ENCODE data around the gene PVALEF. TPM values are rescaled to one million over a fixed set of nuclear protein-coding genes. Genes with fewer than 3 reads are reported as not detected.
A peak's percentile ranks its signal among the peaks of the same experiment; 100 is the strongest.
"Not testable (repeated sequence)": the region's sequence is repeated elsewhere in the genome, so short reads cannot be mapped to it uniquely, and the experiment has no call there.

The PVALEF gene
- total RNA-seq, 1 donor from 2014 or later: not detected

DNA sequence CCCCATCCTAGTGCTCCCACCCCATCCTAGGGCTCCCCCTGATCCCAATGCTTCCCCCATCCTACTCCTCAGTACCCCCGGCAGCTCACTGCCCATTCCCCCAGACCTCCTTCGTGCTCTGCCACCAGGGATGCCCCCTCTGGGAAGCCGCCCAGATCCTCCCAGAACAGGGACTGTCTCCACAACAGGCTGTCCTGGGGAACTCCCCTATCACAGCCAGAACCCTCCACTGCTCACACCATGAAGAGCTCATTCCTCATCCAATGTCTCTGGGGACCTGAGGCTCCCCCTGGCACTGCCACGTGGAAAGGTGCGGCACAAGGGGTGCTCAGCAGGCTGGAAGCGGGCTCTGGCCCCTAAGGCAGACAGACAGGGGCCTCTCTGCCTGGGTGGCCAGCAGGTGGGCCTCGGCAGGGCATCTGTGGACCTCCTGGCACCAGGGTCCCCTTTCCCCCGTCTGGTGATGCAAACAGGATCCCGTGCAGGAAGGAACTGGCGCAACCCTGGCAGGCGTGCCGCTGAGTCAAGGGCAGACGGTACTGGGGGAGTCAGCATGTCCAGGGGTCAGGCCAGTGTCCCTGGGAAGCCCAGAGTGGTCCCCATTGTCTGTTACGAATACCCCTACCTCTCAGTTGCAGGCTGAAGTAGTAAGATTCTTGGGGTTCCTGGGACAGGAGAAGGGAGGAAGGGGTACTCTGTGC is 14.8 kb upstream of the PVALEF start:
- Histone ChIP-seq H3K36me3 (no peaks in the 10 kb centered on the region), H3K4me3 (no peak overlapping the region), H3K27ac (no peak overlapping the region), H3K27me3 (no peaks in the 10 kb centered on the region), H3K4me1 (no peaks in the 10 kb centered on the region), H3K9me3 (no peaks in the 10 kb centered on the region)
- DNase-seq (ENCODE audit: extremely low spot score in 2 of 2): no peak
- intact Hi-C loops (cut with DNase I): no loop called here
- TF ChIP-seq POLR2AphosphoS5 (IDR thresholded peaks at IDR 0.05; ENCODE audit: insufficient read depth in 1 of 2, low read depth in 1 of 2): peak in 1 of 2 donors; percentile 42
- TF ChIP-seq, protein P1, sequence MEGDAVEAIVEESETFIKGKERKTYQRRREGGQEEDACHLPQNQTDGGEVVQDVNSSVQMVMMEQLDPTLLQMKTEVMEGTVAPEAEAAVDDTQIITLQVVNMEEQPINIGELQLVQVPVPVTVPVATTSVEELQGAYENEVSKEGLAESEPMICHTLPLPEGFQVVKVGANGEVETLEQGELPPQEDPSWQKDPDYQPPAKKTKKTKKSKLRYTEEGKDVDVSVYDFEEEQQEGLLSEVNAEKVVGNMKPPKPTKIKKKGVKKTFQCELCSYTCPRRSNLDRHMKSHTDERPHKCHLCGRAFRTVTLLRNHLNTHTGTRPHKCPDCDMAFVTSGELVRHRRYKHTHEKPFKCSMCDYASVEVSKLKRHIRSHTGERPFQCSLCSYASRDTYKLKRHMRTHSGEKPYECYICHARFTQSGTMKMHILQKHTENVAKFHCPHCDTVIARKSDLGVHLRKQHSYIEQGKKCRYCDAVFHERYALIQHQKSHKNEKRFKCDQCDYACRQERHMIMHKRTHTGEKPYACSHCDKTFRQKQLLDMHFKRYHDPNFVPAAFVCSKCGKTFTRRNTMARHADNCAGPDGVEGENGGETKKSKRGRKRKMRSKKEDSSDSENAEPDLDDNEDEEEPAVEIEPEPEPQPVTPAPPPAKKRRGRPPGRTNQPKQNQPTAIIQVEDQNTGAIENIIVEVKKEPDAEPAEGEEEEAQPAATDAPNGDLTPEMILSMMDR (IDR thresholded peaks at IDR 0.05): no peak

DNA sequence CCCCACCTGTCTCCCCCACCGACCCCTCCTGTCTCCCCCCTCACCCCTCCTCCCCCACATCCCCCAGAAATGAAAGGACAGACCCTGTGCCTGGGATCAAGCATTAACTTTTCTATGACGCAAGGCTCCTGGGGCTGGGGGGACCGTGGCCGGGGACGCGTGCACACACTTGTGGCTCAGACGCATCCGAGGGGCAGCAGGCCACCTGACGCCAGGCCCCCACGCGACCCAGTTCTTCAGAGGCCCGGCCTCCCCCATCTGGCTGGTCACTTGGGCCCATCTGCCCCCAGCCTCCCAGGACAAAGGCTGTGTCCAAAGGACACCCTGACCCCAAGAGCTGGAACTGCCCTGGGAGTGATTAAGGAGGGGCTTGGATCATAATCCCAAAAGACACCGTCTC is 14.0 kb upstream of the PVALEF start:
- DNase-seq (ENCODE audit: extremely low spot score in 2 of 2): no peak
- TF ChIP-seq, protein P1 (IDR thresholded peaks at IDR 0.05): no peak
- TF ChIP-seq POLR2A (IDR thresholded peaks at IDR 0.05) (no peak), POLR2AphosphoS5 (IDR thresholded peaks at IDR 0.05; ENCODE audit: insufficient read depth in 1 of 2, low read depth in 1 of 2) (no peak)
- H3K4me3 ChIP-seq: no peak overlapping the region
- H3K9me3 ChIP-seq: no peaks in the 10 kb centered on the region
- H3K27ac ChIP-seq: no peak overlapping the region
- intact Hi-C loops (cut with DNase I): no loop called here
- H3K27me3 ChIP-seq: no peaks in the 10 kb centered on the region
- no peaks in the 10 kb centered on the region for H3K4me1 ChIP-seq
- H3K36me3 ChIP-seq: no peaks in the 10 kb centered on the region

DNA sequence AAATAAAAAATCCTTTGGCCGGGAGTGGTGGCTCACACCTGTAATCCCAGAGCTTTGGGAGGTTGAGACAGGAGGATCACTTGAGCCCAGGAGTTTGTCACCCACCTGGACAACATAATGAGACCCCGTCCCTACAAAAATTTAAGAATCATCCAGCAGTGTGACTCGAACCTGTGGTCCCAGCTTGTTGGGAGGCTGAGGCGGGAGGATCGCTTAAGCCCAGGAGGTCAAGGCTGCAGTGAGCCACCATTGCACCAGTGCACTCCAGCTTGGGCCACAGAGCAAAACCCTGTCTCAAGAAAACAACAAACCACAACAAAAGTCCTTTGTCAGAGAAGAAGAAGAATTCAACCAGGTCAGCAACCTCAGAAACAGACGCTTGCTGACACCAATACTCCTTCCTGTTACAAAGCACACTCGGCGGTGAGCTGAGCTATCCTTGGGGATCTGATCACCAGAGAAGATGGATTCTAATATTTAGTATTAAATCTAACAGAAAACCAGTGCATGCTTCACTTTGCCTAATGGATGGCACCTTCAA is 12.9 kb upstream of the PVALEF start:
- Histone ChIP-seq H3K36me3 (no peaks in the 10 kb centered on the region), H3K4me3 (no peak overlapping the region), H3K4me1 (no peaks in the 10 kb centered on the region), H3K27me3 (no peaks in the 10 kb centered on the region), H3K27ac (no peak overlapping the region), H3K9me3 (no peaks in the 10 kb centered on the region)
- intact Hi-C loops (cut with DNase I): no loop called here
- TF ChIP-seq POLR2AphosphoS5 (IDR thresholded peaks at IDR 0.05; ENCODE audit: insufficient read depth in 1 of 2, low read depth in 1 of 2) (no peak), POLR2A (IDR thresholded peaks at IDR 0.05) (no peak)
- TF ChIP-seq, protein P1 (IDR thresholded peaks at IDR 0.05): no peak
- DNase-seq (ENCODE audit: extremely low spot score in 2 of 2): no peak

DNA sequence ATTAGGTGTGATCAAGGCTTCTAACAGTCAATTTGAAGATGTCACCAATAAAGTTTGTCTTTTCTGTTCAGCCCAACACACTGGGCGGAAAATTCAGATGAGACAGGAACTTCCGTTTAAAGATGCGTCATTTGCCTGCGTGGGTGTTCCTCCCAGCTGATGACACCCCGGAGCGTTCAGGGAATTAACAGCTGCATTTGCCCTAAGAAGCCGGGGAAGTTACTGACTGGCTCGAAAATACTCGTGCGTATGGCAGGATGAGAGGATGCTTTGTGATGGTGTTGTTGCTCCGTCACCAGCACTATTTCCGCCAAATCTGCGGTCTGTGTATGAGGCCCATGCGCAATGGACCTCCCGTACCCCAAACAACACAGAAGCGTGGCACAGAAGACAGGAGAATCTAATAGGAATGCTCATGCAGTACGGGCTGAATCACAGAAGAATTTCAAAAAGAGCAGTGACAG is 11.9 kb upstream of the PVALEF start:
- Histone ChIP-seq H3K9me3 (no peaks in the 10 kb centered on the region), H3K4me3 (no peak overlapping the region), H3K27me3 (no peaks in the 10 kb centered on the region), H3K36me3 (no peaks in the 10 kb centered on the region), H3K27ac (no peak overlapping the region), H3K4me1 (no peaks in the 10 kb centered on the region)
- intact Hi-C loops (cut with DNase I): no loop called here
- DNase-seq (ENCODE audit: extremely low spot score in 2 of 2): no peak
- TF ChIP-seq POLR2A (IDR thresholded peaks at IDR 0.05): no peak
- no peak for TF ChIP-seq POLR2AphosphoS5 (IDR thresholded peaks at IDR 0.05; ENCODE audit: insufficient read depth in 1 of 2, low read depth in 1 of 2)
- TF ChIP-seq, protein P1 (IDR thresholded peaks at IDR 0.05): no peak

DNA sequence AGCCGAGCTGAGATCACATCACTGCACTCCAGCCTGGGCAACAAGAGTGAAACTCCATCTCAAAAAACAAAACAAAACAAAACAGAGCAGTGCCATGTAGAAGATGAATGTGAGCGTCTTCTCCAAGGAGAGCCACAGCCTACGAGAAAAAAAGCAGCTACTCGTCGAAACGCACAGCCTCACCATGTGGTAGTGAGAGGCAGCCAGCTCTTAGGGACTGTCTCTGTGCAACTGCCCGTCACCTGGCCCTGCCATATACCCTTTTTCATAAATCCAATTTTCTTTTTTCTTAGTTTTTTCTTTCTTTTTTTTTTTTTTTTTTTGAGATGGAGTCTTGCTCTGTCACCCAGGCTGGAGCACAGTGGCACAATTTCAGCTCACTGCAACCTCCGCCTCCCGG is 11.3 kb upstream of the PVALEF start:
- H3K4me1 ChIP-seq; H3K4me3 ChIP-seq; intact Hi-C loops (cut with DNase I); H3K27ac ChIP-seq; DNase-seq (ENCODE audit: extremely low spot score in 2 of 2); H3K36me3 ChIP-seq; H3K9me3 ChIP-seq; H3K27me3 ChIP-seq: not testable (repeated sequence)
